Endothelial cell of umbilical vein (primary cell): ENCODE measurements around the gene VKORC1. TPM values are rescaled to one million over a fixed set of nuclear protein-coding genes. Genes with fewer than 3 reads are reported as not detected.

ENCODE experiments used
- BruUV-seq: library from RNA; stranded (reverse); fragments of 400-500 nt; replicated peaks from 2 replicates; lab custom pipeline; 2021; lab: Mats Ljungman, UMichigan
- CTCF ChIA-PET: fragments of 300-600, 350-600 bp; sonication (Branson Sonifier 250); formaldehyde crosslinking; loops from one replicate; lab custom pipeline; 2021; ENCODE audit warnings: antibody characterized with exemption, inconsistent platforms; lab: Charles Lee
- POLR2A ChIA-PET: fragments of 300-600, 350-600 bp; sonication (Branson Sonifier 250); formaldehyde crosslinking; loops from one replicate; lab custom pipeline; 2021; ENCODE audit warnings: antibody characterized with exemption, inconsistent platforms; lab: Charles Lee
- DNase-seq: peaks from one replicate; pipeline ENCODE4 v3.0.0-alpha.2; 2011; ENCODE audit warnings: low read depth, low spot score
- FAIRE-seq: peaks from 2 replicates; lab custom pipeline; 2011; peaks lifted over from hg19 to GRCh38; lab: Jason Lieb, UNC
- H2AFZ ChIP-seq: 2 replicates; pipeline ENCODE4 v1.6.0; 2012; ENCODE audit warnings: low read depth, low read length, control low read depth, inconsistent platforms
- H3K27ac ChIP-seq: 2 replicates; pipeline ENCODE4 v1.5.1; 2011; ENCODE audit warnings: low read depth, mild to moderate bottlenecking, control low read depth, low read length, moderate library complexity; ENCODE audit not compliant: insufficient read depth
- H3K27me3 ChIP-seq, 2 experiments: 2 replicates each; pipeline versions ENCODE4 v1.6.0 to v1.6.1; 2011; ENCODE audit warnings: low read length in 2 of 2, mixed read lengths in 1 of 2; ENCODE audit not compliant: control insufficient read depth in 2 of 2, insufficient read depth in 2 of 2
- H3K36me3 ChIP-seq, 2 experiments: 2 replicates in 1 of 2; 3 replicates in 1 of 2; pipeline ENCODE4 v1.5.1; 2011; ENCODE audit warnings: low read length in 2 of 2, mild to moderate bottlenecking in 1 of 2, moderate library complexity in 1 of 2; ENCODE audit not compliant: control insufficient read depth in 2 of 2, insufficient read depth in 2 of 2; ENCODE audit errors: extremely low read depth in 1 of 2
- H3K4me1 ChIP-seq: 3 replicates; pipeline ENCODE4 v1.5.1; 2011; ENCODE audit warnings: mild to moderate bottlenecking, low read length; ENCODE audit not compliant: control insufficient read depth, insufficient read depth; ENCODE audit errors: extremely low read depth
- H3K4me2 ChIP-seq: 2 replicates; pipeline ENCODE4 v1.6.1; 2011; ENCODE audit warnings: low read length, control low read depth, mixed read lengths; ENCODE audit not compliant: insufficient read depth
- H3K4me3 ChIP-seq, 3 experiments: fragments of 200-600 bp in 1 of 3; sonication (generic), shearing (Covaris generic) in 1 of 3; replicated peaks in 1 of 3; 2 replicates each; pipeline ENCODE4 v1.5.1; 2011 to 2016; ENCODE audit warnings: control low read depth in 3 of 3, low read length in 3 of 3, mild to moderate bottlenecking in 2 of 3, inconsistent platforms in 1 of 3, low read depth in 1 of 3, moderate library complexity in 1 of 3; ENCODE audit not compliant: insufficient read depth in 1 of 3
- H3K79me2 ChIP-seq: 2 replicates; pipeline ENCODE4 v1.6.0; 2012; ENCODE audit warnings: low read length, inconsistent platforms; ENCODE audit not compliant: control insufficient read depth, insufficient read depth
- H3K9ac ChIP-seq: replicated peaks from 2 replicates; pipeline ENCODE3; 2011; ENCODE audit warnings: low read length, control low read depth; ENCODE audit not compliant: insufficient read depth; ENCODE audit errors: extremely low read depth
- H3K9me1 ChIP-seq: replicated peaks from 3 replicates; pipeline ENCODE4 v1.6.0; 2011; ENCODE audit warnings: mild to moderate bottlenecking, low read length; ENCODE audit not compliant: control insufficient read depth, insufficient read depth; ENCODE audit errors: extremely low read depth
- H3K9me3 ChIP-seq: replicated peaks from 2 replicates; pipeline ENCODE4 v1.5.1; 2012; ENCODE audit warnings: low read length, inconsistent platforms; ENCODE audit not compliant: control insufficient read depth, insufficient read depth
- H4K20me1 ChIP-seq: replicated peaks from 2 replicates; pipeline ENCODE3; 2011; ENCODE audit warnings: mild to moderate bottlenecking, low read length; ENCODE audit not compliant: control insufficient read depth, insufficient read depth; ENCODE audit errors: extremely low read depth
- FOS ChIP-seq: IDR thresholded peaks from 2 replicates; pipeline ENCODE4 v1.6.1; 2011; ENCODE audit warnings: mild to moderate bottlenecking, low read length, moderate library complexity, borderline replicate concordance; ENCODE audit not compliant: insufficient read depth
- GATA2 ChIP-seq: IDR thresholded peaks from 2 replicates; pipeline ENCODE4 v1.7.0; 2011; ENCODE audit warnings: low read depth, mild to moderate bottlenecking, moderate library complexity, mixed read lengths, low read length; ENCODE audit not compliant: insufficient read length, insufficient read depth
- JUN ChIP-seq: IDR thresholded peaks from 2 replicates; pipeline ENCODE4 v1.6.1; 2011; ENCODE audit warnings: borderline replicate concordance, low read depth; ENCODE audit not compliant: insufficient read length, insufficient read depth
- POLR2A ChIP-seq: IDR thresholded peaks from 2 replicates; pipeline ENCODE4 v1.6.1; 2012; ENCODE audit warnings: low read depth, mild to moderate bottlenecking, control low read depth, low read length
- POLR2AphosphoS5 ChIP-seq: IDR thresholded peaks from 2 replicates; pipeline ENCODE4 v1.6.1; 2012; ENCODE audit warnings: low read depth, mild to moderate bottlenecking, control low read depth, low read length, moderate library complexity; ENCODE audit not compliant: insufficient read depth
- dilution Hi-C: fragments of 300-500 bp; cut with MboI; formaldehyde crosslinking; loops from one replicate; pipeline ENCODE4 v1.15.0; 2019; ENCODE audit warnings: low sequenced_read_pairs; ENCODE audit not compliant: extremely low pct_ligation_motif_present
- intact Hi-C: fragments of 100-400 bp; cut with micrococcal nuclease; formaldehyde crosslinking; loops from one replicate; pipeline ENCODE4 v1.10.0; 2022
- polyA plus RNA-seq, 4 experiments: library from polyadenylated mRNA; depleted of rRNA in 3 of 4; stranded (reverse) in 3 of 4; unstranded in 1 of 4; fragments of >200 nt; gene quantifications; 2 replicates each; pipeline versions ENCODE4 v1.2.1 to v1.2.3, GENCODE V29; 2011 to 2012; ENCODE audit warnings: missing spikeins in 1 of 4
- total RNA-seq: library from RNA; stranded (reverse); gene quantifications from 2 replicates; pipeline ENCODE4 v1.2.3, GENCODE V29; 2021
- TF ChIP-seq, protein P1 (sequence below), 2 donors: IDR thresholded peaks; 1 replicate in 1 of 2; 2 replicates in 1 of 2; pipeline ENCODE4 v1.5.1; 2011; ENCODE audit warnings: low read length in 2 of 2, mild to moderate bottlenecking in 2 of 2, moderate library complexity in 2 of 2, control low read depth in 1 of 2, inconsistent platforms in 1 of 2, low read depth in 1 of 2; ENCODE audit not compliant: insufficient read depth in 1 of 2; ENCODE audit errors: extremely low read depth in 1 of 2
- TF ChIP-seq, protein P2 (sequence below): IDR thresholded peaks from 2 replicates; pipeline ENCODE4 v1.6.1; 2011; ENCODE audit not compliant: insufficient read depth, insufficient read length

Gene VKORC1
- total and polyA plus RNA-seq, 2 donors (not counting 3 experiments of a cell fraction or from before 2014, with no cell fraction given) = 93.5 to 586 TPM

DNA sequence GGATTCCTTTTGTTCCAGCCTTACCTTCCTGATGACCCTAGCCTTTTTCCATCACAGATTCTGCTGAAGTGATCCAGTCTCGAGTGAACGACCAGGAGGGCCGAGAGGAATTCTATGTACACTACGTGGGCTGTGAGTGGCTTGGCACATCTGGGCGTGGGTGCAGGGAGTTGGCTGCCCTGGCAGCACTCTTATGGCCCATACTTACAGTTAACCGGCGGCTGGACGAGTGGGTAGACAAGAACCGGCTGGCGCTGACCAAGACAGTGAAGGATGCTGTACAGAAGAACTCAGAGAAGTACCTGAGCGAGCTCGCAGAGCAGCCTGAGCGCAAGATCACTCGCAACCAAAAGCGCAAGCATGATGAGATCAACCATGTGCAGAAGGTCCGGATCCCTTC, 25.5 kb upstream of the VKORC1 start:
- Histone ChIP-seq H3K36me3 (peaks cover 3 to 13% of the 10 kb centered on the region in 2 experiments), H3K9me3 (no peaks in the 10 kb centered on the region), H3K27ac (no peak overlapping the region), H3K9me1 (no peaks in the 10 kb centered on the region), H3K4me1 (peaks cover 7% of the 10 kb centered on the region), H2AFZ (no peak overlapping the region), H3K79me2 (peaks cover 14% of the 10 kb centered on the region), H3K4me2 (no peak overlapping the region), H3K27me3 (no peaks in the 10 kb centered on the region), H3K9ac (no peak overlapping the region), H3K4me3 (no peak overlapping the region), H4K20me1 (no peaks in the 10 kb centered on the region)
- FAIRE-seq (no peak), DNase-seq (no peak)
- dilution Hi-C loops = no loop called here
- no TSS peak for BruUV-seq
- intact Hi-C loops = no loop called here
- POLR2A ChIA-PET = no interaction called here
- CTCF ChIA-PET = no interaction called here
- TF ChIP-seq JUN (no peak), FOS (no peak), GATA2 (no peak), POLR2AphosphoS5 (no peak), POLR2A (no peak)
- TF ChIP-seq, protein P1, sequence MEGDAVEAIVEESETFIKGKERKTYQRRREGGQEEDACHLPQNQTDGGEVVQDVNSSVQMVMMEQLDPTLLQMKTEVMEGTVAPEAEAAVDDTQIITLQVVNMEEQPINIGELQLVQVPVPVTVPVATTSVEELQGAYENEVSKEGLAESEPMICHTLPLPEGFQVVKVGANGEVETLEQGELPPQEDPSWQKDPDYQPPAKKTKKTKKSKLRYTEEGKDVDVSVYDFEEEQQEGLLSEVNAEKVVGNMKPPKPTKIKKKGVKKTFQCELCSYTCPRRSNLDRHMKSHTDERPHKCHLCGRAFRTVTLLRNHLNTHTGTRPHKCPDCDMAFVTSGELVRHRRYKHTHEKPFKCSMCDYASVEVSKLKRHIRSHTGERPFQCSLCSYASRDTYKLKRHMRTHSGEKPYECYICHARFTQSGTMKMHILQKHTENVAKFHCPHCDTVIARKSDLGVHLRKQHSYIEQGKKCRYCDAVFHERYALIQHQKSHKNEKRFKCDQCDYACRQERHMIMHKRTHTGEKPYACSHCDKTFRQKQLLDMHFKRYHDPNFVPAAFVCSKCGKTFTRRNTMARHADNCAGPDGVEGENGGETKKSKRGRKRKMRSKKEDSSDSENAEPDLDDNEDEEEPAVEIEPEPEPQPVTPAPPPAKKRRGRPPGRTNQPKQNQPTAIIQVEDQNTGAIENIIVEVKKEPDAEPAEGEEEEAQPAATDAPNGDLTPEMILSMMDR (IDR thresholded peaks at IDR 0.05; ENCODE audit: extremely low read depth in 1 of 2, insufficient read depth in 1 of 2, low read depth in 1 of 2, low read length in 2 of 2) = no peak
- TF ChIP-seq, protein P2, sequence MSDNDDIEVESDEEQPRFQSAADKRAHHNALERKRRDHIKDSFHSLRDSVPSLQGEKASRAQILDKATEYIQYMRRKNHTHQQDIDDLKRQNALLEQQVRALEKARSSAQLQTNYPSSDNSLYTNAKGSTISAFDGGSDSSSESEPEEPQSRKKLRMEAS = no peak
